ENCODE data around the gene ADRM1. TPM values are rescaled to one million over a fixed set of nuclear protein-coding genes. Genes with fewer than 3 reads are reported as not detected.

Gene ADRM1, protein sequence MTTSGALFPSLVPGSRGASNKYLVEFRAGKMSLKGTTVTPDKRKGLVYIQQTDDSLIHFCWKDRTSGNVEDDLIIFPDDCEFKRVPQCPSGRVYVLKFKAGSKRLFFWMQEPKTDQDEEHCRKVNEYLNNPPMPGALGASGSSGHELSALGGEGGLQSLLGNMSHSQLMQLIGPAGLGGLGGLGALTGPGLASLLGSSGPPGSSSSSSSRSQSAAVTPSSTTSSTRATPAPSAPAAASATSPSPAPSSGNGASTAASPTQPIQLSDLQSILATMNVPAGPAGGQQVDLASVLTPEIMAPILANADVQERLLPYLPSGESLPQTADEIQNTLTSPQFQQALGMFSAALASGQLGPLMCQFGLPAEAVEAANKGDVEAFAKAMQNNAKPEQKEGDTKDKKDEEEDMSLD
- total RNA-seq = 130 and 158 TPM in 2 replicates

- DNase-seq = peak; percentile 98
These were observed at the start of gene ADRM1 for GRCh38 chr20:62302341-62303061. ADRM1 (plus strand) TSS chr20:62302997; CDS start chr20:62303569, 572 bp downstream.

GRCh38 chr20:62253398-62253797 is 49.4 kb upstream of the ADRM1 start:
- no peak for DNase-seq

- no peak for DNase-seq
These were observed 48.6 kb upstream of the ADRM1 start for GRCh38 chr20:62254021-62254724.

DNA sequence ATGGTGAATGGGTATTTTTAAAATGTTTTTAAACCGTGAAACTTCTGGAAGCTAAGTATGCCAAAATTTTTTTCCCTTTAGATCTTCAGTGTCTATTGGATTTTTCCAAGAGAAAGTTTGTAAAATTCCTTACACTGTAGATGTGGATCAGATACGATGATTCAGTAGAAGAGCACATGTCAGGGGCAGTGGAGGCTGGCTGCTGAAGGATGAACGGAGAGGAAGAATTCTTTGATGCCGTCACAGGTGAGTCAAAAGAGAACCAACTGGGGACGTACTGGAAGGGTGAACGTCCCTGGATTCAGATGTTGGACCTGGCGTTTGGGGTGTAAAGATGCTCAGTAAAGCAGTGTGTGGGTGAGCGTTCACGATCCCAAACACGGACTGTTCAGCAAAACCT is 46.8 kb upstream of the ADRM1 start:
- no peak for DNase-seq

DNA sequence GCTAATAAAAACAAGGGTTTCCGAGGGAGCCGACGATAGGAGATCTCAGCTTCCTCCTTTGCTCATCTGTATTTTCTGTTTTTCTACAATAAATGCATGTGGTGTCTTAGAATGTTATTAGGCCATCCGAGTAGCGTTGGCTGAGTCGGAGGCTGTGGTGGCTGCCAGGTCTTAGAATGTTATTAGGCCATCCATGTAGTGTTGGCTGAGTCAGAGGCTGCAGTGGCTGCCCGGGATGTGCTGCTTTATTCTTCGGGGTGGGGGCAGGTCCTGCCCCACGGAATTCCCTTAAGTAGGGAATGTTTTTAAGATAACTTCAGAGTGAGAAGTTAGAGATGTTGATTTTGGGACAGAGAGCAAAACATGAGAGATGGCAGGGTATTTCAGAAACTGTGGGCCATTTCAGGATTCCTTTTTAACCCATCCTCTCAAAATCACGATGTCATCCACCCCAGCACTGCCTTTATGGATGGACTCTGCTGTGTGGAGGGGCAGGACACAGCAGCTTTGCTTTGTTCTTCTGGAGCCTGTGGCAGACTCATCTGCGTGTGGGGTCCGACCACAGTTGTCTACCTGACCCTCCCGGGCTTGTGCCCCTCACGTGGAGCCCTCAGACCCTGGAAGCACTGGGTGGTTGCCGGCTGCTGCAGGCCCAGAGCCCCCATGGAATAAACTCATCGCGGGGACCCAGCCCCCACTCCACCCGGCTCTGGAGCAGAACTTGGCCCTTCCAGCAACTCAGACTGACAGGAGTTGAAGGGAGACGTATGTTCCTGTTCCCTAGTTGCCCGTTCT is 44.1 kb upstream of the ADRM1 start:
- DNase-seq = peak; percentile 51

DNA sequence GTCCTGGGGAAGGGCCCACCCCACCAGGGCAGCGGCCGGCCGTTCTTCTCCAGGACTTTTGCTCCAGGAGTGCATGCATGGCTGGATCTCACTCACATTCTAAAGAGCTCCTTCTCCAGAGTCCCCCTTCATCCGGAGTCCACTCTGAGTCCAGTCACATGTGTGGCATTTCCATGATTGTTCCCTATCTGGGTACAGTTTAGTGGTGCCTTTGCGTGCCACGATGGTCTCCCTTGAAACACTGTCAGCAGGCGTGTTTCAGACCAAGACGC is 43.6 kb upstream of the ADRM1 start:
- no peak for DNase-seq

DNA sequence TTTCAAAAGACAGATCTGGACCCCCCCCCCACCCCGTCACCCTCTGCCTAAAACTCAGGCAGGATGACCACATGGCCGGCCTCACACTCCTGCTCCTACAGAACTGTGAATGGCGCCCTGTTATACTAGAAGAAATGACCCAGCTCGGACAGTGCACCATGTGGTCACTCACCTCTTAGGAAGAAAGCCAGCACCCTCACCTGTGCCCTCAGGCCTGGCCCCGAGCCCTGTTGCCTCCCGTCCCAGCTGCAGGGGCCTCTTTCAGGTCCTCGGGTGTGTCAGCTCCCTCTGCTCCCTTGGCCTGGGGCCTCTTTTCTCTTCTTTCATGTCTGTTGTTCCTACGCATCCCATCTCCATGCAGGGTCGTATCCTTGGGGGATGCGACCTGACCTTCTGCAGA is 40.7 kb upstream of the ADRM1 start:
- no peak for DNase-seq

GRCh38 chr20:62263396-62263795 is 39.4 kb upstream of the ADRM1 start:
- no peak for DNase-seq

DNA sequence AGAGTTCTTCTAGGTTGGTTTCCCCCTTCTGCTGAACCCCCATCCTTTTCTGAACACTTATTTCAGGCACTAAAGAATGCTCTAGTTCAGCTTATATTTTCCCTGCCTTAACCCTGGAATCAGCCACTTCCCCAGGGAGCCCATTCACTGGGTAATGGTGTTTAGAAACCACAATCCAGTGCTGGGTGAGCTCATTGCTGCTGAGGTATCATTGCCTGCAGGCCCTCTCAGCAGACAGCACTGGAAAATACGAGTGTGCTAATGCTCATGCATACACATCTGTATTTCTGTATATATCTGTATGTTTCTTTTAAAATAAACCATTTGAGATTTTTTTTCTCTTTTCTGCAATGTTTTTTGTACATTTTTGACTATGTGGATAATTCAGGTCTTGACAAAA is 37.4 kb upstream of the ADRM1 start:
- DNase-seq = no peak

- DNase-seq = peak; percentile 23
These were observed 36.5 kb upstream of the ADRM1 start for GRCh38 chr20:62266340-62266739.

GRCh38 chr20:62266851-62267250 is 35.9 kb upstream of the ADRM1 start:
- DNase-seq = no peak

- DNase-seq = no peak
These were observed 35.3 kb upstream of the ADRM1 start for GRCh38 chr20:62267543-62267942.

- no peak for DNase-seq
These were observed 34.4 kb upstream of the ADRM1 start for GRCh38 chr20:62268228-62268900.

- no peak for DNase-seq
These were observed 33.4 kb upstream of the ADRM1 start for GRCh38 chr20:62269378-62269777.

GRCh38 chr20:62269871-62270270 is 32.9 kb upstream of the ADRM1 start:
- DNase-seq = no peak

- DNase-seq = no peak
These were observed 30.6 kb upstream of the ADRM1 start for GRCh38 chr20:62272200-62272599.

DNA sequence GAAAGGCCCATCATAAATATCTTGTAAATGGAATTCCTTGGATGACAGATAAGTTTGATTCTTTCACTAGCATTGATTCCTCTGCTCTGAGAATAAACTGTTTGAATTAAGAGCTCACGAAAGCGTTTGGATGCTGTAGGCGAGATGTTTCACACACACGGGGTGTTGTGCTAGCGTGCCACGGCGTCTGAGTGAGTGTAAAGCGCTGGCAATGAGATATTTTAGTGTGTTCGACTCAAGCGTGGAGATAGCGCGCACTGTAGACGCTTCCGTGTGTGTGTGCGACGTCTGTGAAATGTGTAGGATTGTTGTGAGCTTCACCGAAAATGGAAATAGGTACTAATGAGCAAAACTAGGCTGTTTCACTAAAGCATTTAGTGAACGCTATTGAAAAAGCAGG is 29.4 kb upstream of the ADRM1 start:
- no peak for DNase-seq

DNA sequence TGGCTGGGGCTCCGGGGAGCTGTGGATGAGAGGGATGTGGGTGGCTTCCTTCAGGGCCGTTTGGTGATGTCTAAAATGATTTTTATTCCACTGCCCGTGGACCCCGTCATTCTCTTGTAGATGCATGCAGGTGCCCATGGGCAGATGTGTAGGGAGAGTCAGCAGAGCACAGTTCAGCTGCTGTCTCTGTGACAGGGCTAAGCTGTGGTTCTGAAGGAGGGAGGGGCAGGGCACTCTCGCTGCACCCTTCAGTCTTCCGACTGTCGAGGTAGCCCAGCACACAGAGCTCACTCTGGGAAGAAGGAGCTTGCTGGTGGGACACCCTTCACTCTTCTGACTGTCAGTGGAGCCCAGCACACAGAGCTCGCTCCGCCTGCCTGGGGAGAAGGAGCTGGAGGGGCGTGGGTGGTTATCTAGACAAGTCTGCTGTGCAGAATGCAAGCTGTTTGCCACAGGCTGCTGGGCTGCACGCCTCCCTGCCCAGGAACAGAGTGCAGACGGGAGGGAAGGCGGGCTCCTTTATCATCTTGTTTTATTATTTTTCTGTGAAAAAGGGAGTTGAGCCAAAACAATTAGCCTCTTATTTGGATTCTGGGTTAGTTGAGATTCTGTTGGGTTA is 28.4 kb upstream of the ADRM1 start:
- no peak for DNase-seq

DNA sequence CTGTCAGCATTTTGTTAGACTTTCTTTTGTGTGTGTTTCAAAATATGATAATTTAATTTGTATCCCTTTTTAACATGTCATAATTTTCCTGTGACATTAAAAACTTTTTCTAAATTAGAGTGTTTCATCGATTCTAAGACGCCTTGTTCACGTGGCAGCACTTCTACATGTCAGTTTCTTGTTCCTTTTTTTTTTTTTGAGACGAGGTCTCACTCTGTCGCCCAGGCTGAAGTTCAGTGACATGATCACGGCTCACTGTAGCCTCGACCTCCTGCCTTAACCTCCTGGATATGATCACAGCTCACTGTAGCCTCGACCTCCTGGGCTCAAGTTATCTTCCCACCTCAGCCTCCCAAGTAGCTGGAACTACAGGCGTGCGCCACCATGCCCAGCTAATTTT is 27.6 kb upstream of the ADRM1 start:
- DNase-seq = no peak

GRCh38 chr20:62276439-62276838 is 26.4 kb upstream of the ADRM1 start:
- no peak for DNase-seq

- DNase-seq = no peak
These were observed 25.5 kb upstream of the ADRM1 start for GRCh38 chr20:62277253-62277652.

DNA sequence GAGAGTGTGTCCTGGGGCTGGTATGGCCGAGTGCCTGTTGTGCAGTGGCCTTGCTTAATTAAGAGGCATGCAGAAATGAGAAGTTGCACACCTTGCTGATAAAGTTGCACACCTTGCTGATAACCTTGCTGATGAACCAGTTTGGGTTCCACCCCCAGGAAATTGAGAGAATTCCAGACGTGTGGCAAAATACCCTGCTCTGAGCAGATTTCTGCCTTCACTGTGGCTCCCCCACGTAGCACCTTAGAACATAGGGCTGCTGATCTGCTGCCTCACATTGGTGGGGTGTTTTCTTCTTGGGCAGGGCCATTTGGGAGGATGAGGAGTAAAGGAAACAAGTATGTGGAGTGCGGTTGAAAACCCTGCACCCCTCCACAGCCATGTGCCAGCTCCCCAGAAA is 22.5 kb upstream of the ADRM1 start:
- no peak for DNase-seq
